HG02798 (cell line): ENCODE data around the gene PCDHGB5.
"Not testable (repeated sequence)": the region's sequence is repeated elsewhere in the genome, so short reads cannot be mapped to it uniquely, and the experiment has no call there.

ENCODE experiments used
- ATAC-seq: cut with Tn5 transposase; IDR thresholded peaks from one replicate; pipeline ENCODE4 v1.9.1; 2021; ENCODE audit warnings: mild to moderate bottlenecking; ENCODE audit not compliant: unreplicated experiment, poor library complexity

Gene PCDHGB5

DNA sequence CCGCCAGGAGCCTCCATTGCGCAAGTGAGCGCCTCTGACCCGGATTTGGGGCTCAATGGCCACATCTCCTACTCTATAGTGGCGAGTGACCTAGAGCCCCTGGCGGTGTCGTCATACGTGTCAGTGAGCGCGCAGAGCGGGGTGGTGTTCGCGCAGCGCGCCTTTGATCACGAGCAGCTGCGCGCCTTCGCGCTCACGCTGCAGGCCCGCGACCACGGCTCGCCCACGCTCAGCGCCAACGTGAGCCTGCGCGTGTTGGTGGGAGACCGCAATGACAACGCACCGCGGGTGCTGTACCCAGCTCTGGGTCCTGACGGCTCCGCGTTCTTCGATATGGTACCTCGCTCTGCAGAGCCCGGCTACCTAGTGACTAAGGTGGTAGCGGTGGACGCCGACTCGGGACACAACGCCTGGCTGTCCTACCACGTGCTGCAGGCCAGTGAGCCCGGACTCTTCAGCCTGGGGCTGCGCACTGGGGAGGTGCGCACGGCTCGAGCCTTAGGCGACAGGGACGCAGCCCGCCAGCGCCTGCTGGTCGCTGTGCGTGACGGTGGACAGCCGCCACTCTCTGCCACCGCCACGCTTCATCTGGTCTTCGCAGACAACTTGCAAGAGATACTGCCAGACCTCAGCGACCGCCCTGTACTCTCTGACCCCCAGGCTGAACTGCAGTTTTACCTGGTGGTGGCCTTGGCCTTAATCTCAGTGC, 12.0 kb downstream of the PCDHGB5 start:
- ATAC-seq = no peak

DNA sequence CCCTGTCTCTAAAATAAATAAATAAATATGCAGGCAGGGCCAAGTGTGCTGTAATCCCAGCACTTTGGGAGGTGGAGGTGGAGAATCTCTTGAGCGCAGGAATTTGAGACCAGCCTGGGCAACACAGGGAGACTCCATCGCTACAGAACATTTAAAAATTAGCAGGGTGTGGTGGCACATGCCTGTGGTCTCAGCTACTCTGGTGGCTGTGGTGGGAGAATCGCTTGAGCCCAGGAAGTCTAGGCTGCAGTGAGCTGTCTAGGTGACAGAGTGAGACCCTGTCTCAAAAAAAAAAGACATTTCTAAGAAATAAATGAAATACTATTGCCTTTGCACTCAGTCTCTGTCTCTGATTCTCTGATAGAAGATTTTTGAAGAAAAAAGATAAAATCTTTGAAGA, 13.8 kb downstream of the PCDHGB5 start:
- ATAC-seq = no peak

DNA sequence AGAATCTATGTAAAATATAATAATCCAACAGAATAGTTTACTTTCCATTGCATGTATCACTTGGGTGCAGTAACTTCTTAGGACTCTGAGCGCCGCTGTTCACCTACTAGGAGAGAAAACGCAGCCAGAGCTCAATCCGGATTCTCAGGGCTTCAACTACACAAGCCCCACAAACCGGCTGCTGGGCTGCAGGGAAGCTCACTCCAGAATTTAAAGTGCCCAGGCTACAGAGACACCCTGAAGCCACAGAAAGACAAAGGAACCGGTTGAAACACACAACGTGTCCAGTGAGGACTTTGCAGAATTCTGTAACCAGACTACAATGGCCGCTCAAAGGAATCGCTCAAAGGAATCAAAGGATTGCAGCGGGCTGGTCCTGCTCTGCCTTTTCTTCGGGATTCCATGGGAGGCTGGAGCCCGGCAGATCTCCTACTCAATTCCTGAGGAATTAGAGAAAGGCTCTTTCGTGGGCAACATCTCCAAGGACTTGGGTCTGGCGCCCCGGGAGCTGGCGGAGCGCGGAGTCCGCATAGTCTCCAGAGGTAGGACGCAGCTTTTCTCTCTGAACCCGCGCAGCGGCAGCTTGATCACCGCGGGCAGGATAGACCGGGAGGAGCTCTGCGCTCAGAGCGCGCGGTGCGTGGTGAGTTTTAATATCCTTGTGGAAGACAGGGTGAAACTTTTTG, 15.2 kb downstream of the PCDHGB5 start, which contains the start of gene PCDHGA10:
TSS of gene PCDHGA10 (plus strand) at position 134 of the 686 bp plus-strand sequence. CDS start at position 323, 189 bp downstream.
- ATAC-seq = peak; percentile 69

DNA sequence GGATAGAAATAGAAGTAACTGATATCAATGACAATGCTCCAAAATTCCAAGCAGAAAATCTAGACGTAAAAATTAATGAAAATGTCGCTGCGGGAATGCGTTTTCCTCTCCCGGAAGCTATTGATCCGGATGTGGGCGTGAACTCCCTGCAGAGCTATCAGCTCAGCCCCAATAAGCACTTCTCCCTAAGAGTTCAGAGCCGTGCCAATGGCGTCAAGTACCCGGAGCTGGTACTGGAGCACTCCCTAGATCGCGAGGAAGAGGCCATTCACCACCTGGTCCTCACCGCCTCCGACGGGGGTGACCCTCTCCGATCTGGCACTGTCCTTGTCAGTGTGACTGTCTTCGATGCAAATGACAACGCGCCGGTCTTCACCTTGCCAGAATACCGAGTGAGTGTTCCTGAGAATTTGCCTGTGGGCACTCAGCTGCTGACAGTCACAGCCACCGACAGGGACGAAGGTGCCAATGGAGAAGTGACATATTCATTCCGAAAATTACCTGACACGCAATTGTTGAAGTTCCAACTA, 15.9 kb downstream of the PCDHGB5 start:
- no peak for ATAC-seq

DNA sequence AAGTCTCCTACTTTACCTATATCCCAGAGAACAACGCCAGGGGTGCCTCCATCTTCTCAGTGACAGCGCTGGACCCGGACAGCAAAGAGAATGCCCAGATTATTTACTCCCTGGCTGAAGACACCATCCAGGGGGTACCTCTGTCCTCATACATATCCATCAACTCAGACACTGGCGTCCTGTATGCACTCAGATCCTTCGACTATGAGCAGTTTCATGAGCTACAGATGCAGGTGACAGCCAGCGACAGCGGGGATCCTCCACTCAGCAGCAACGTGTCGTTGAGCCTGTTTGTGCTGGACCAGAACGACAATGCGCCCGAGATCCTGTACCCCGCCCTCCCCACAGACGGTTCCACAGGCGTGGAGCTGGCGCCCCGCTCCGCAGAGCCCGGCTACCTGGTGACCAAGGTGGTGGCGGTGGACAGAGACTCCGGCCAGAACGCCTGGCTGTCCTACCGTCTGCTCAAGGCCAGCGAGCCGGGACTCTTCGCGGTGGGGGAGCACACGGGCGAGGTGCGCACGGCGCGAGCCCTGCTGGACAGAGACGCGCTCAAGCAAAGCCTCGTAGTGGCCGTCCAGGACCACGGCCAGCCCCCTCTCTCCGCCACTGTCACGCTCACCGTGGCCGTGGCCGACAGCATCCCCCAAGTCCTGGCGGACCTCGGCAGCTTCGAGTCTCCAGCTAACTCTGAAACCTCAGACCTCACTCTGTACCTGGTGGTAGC, 17.0 kb downstream of the PCDHGB5 start:
- not testable (repeated sequence) for ATAC-seq

DNA sequence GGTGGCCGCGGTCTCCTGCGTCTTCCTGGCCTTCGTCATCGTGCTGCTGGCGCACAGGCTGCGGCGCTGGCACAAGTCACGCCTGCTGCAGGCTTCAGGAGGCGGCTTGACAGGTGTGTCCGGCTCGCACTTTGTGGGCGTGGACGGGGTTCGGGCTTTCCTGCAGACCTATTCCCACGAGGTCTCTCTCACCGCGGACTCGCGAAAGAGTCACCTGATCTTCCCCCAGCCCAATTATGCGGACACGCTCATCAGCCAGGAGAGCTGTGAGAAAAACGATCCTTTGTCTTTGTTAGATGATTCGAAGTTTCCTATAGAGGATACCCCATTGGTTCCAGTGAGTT, 17.5 kb downstream of the PCDHGB5 start:
- not testable (repeated sequence) for ATAC-seq

DNA sequence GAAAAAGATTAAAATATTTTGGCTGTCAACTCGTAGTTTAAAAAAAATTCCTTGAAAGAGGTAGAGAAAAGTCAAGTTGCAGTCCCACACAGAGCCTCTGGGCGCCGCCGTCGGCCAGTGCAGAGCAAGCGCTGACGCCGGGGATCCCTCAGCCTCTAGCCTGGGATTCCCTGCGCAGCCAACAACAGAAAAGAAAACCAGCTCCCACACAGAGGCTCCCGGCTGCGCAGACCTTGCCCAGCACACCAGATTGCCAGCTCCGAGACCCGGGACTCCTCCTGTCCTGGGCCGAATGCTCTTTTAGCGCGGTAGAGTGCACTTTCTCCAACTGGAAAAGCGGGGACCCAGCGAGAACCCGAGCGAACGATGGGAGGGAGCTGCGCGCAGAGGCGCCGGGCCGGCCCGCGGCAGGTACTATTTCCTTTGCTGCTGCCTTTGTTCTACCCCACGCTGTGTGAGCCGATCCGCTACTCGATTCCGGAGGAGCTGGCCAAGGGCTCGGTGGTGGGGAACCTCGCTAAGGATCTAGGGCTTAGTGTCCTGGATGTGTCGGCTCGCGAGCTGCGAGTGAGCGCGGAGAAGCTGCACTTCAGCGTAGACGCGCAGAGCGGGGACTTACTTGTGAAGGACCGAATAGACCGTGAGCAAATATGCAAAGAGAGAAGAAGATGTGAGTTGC, 19.9 kb downstream of the PCDHGB5 start, which contains the start of gene PCDHGB7:
TSS of gene PCDHGB7 (plus strand) at position 184 of the 679 bp plus-strand sequence. CDS start at position 367, 183 bp downstream.
- ATAC-seq = peak; percentile 80

DNA sequence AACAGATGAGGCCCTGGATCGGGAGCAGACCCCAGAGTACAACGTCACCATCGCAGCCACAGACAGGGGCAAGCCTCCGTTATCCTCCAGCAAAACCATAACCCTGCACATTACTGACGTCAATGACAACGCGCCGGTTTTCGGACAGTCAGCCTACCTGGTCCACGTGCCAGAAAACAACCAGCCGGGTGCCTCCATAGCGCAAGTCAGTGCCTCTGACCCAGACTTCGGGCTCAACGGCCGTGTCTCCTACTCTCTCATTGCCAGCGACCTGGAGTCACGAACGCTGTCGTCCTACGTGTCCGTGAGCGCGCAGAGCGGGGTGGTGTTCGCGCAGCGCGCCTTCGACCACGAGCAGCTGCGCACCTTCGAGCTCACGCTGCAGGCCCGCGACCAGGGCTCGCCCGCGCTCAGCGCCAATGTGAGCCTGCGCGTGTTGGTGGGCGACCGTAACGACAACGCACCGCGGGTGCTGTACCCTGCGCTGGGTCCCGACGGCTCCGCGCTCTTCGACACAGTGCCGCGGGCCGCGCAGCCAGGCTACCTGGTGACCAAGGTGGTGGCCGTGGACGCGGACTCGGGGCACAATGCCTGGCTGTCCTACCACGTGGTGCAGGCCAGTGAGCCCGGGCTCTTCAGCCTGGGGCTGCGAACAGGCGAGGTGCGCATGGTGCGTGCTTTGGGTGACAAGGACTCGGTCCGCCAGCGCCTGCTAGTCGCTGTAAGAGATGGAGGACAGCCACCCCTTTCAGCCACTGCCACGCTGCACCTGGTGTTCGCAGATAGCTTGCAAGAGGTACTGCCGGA, 21.5 kb downstream of the PCDHGB5 start:
- ATAC-seq = no peak

DNA sequence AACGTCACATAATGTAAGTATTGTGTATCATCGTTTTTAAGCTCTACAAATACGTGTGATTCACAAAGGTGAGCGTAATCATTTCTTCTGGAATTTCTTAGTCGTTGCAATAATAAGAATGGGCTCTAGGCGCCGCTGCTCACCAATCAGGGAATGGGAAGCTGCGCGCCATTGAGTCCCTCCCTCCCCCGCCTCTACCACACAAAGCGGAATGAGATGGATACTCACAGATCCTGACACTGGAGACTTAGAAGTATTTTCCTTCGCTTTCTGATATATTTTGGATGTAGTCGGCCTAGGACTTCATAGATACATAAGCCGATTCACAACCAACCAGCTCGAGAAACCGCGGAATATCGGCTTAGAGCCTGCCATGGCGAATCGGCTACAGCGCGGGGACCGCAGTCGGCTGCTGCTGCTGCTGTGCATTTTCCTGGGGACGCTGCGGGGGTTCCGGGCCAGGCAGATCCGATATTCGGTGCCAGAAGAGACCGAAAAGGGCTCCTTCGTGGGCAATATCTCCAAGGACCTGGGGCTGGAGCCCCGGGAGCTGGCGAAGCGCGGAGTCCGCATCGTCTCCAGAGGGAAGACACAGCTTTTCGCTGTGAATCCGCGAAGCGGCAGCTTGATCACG, 23.2 kb downstream of the PCDHGB5 start, which contains the start of gene PCDHGA11:
TSS of gene PCDHGA11 (plus strand) at position 197 of the 634 bp plus-strand sequence. CDS start at position 374, 177 bp downstream.
- peak; percentile 56 for ATAC-seq

DNA sequence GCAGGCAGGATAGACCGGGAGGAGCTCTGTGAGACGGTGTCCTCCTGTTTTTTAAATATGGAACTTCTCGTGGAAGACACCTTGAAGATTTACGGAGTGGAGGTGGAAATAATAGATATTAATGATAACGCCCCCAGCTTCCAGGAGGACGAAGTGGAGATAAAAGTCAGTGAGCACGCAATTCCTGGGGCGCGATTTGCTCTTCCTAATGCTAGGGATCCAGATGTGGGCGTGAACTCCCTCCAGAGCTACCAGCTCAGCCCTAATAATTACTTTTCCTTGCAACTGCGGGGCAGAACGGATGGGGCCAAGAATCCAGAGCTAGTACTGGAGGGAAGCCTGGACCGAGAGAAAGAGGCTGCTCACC, 23.7 kb downstream of the PCDHGB5 start:
- ATAC-seq = no peak

DNA sequence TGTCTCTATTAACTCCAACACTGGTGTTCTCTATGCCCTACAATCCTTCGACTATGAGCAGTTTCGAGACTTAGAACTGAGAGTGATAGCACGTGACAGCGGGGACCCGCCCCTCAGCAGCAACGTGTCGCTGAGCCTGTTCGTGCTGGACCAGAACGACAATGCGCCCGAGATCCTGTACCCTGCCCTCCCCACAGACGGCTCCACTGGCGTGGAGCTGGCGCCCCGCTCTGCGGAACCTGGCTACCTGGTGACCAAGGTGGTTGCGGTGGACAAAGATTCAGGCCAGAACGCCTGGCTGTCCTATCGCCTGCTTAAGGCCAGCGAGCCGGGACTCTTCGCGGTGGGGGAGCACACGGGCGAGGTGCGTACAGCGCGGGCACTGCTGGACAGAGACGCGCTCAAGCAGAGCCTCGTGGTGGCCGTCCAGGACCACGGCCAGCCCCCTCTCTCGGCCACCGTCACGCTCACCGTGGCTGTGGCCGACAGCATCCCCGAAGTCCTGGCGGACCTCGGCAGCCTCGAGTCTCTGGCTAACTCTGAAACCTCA, 25.1 kb downstream of the PCDHGB5 start:
- no peak for ATAC-seq

DNA sequence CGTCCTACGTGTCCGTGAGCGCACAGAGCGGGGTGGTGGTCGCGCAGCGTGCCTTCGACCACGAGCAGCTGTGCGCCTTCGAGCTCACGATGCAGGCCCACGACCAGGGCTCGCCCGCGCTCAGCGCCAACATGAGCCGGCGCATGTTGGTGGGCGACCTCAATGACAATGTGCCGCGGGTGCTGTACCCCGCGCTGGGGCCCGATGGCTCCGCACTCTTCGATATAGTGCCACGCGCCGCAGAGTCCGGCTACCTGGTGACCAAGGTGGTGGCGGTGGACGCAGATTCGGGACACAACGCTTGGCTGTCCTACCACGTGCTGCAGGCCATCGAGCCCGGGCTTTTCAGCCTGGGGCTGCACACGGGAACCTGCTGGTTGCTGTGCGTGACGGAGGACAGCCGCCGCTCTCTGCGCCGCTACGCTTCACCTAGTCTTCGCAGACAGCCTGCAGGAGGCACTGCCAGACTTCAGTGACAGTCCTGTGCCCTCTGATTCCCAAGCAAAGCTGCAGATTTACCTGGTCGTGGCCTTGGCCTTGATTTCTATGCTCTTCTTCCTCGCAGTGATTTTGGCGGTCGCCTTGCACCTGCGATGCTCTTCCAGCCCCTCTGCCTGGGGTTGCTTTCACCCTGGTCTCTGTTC, 30.2 kb downstream of the PCDHGB5 start:
- ATAC-seq = no peak

DNA sequence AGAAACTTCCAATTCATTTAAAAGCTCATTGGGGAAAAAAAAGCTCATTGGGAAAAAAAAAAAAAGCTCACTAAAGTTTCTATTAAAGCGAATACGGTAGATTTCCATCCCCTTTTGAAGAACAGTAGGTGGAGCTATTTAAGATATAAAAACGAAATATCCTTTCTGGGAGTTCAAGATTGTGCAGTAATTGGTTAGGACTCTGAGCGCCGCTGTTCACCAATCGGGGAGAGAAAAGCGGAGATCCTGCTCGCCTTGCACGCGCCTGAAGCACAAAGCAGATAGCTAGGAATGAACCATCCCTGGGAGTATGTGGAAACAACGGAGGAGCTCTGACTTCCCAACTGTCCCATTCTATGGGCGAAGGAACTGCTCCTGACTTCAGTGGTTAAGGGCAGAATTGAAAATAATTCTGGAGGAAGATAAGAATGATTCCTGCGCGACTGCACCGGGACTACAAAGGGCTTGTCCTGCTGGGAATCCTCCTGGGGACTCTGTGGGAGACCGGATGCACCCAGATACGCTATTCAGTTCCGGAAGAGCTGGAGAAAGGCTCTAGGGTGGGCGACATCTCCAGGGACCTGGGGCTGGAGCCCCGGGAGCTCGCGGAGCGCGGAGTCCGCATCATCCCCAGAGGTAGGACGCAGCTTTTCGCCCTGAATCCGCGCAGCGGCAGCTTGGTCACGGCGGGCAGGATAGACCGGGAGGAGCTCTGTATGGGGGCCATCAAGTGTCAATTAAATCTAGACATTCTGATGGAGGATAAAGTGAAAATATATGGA, 32.8 kb downstream of the PCDHGB5 start, which contains the start of gene PCDHGA12:
TSS of gene PCDHGA12 (plus strand) at position 176 of the 782 bp plus-strand sequence. CDS start at position 429, 253 bp downstream.
- ATAC-seq = peak; percentile 77

DNA sequence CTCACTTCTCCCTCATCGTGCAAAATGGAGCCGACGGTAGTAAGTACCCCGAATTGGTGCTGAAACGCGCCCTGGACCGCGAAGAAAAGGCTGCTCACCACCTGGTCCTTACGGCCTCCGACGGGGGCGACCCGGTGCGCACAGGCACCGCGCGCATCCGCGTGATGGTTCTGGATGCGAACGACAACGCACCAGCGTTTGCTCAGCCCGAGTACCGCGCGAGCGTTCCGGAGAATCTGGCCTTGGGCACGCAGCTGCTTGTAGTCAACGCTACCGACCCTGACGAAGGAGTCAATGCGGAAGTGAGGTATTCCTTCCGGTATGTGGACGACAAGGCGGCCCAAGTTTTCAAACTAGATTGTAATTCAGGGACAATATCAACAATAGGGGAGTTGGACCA, 33.5 kb downstream of the PCDHGB5 start:
- ATAC-seq = peak; percentile 50

DNA sequence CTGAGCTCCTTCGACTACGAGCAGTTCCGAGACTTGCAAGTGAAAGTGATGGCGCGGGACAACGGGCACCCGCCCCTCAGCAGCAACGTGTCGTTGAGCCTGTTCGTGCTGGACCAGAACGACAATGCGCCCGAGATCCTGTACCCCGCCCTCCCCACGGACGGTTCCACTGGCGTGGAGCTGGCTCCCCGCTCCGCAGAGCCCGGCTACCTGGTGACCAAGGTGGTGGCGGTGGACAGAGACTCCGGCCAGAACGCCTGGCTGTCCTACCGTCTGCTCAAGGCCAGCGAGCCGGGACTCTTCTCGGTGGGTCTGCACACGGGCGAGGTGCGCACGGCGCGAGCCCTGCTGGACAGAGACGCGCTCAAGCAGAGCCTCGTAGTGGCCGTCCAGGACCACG, 34.6 kb downstream of the PCDHGB5 start:
- ATAC-seq = not testable (repeated sequence)

DNA sequence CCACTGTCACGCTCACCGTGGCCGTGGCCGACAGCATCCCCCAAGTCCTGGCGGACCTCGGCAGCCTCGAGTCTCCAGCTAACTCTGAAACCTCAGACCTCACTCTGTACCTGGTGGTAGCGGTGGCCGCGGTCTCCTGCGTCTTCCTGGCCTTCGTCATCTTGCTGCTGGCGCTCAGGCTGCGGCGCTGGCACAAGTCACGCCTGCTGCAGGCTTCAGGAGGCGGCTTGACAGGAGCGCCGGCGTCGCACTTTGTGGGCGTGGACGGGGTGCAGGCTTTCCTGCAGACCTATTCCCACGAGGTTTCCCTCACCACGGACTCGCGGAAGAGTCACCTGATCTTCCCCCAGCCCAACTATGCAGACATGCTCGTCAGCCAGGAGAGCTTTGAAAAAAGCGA, 35.0 kb downstream of the PCDHGB5 start:
- ATAC-seq = not testable (repeated sequence)

DNA sequence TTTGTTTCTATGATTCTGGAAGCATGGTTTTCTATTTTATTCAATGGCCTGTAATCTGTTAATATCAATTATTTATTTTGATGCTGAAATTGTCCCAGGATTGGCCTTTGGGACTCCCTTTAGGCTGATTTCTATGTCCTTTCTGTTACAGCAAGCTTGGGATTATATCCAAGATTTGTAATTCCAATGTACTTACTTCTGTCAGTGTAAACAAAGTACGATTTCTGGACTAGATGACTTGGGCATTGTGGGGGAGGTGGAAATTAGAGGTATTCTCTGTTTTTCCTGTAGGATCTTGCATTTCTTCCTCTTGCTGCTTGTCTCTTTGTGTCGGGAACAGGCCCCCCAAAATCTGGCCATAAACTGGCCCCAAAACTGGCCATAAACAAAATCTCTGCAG, 36.3 kb downstream of the PCDHGB5 start:
- ATAC-seq = no peak
